Measurements from ENCODE around the gene RASSF7.

The RASSF7 gene

DNA sequence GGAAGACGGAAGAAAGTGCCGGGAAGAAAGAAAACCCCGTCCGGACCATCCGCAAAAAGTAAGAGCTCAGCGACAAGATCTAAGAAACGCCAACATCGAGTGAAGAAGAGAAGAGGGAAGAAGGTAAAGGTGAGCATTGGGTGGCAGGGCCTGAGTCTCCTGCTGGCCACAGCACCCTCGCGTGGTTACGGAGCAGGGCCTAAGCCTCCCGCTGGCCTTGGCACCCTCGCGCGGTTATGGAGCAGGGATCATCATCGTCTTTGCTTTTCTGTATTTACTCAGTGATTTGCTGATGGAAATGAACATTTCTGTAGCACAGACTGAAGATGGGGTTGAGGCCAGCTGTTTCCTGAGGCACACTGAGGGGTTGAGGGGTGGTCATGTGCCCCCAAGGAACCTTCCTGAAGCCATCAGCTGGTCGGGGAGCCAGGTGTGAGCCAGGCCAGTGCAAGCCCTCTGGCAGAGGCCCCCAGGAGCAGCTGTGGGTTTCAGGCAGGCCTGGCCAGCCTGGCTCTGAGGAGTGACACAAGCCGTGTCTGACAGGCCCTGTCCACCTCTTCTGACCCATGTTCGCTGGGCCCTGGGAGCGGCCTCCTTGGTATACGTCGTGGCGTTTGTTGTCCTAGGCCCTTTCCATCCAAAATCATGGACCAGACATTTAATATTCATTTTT is 40.9 kb downstream of the RASSF7 start:
- Mint-ChIP-seq H3K4me1 (ENCODE audit: low read depth in 2 of 2) (peaks cover 1 to 4% of the 10 kb centered on the region in 2 donors), H3K27me3 (no peaks in the 10 kb centered on the region), H3K4me3 (no peak overlapping the region), H3K9me3 (no peaks in the 10 kb centered on the region), H3K36me3 (ENCODE audit: insufficient read depth) (peaks cover 77% of the 10 kb centered on the region), H3K27ac (peak overlapping the region in 1 of 2 donors; percentile 61)
- DNase-seq = no peak
- ATAC-seq (replicated peaks) = no peak

DNA sequence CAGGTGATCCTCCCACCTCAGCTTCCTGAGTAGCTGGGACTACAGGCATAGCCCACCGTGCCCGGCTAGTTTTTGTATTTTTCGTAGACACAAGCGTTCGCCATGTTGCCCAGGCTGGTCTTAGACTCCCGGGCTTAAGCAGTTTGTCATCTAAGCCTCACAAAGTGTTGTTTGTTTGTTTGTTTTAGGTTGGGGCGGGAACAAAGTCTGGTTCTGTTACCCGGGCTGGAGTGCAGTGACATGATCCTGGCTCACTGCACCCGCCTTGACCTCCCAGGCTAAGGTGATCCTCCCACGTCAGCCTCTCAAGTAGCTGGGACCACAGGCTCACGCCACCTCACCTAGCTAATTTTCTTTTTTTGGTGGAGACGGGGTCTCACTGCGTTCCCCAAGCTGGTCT is 42.4 kb downstream of the RASSF7 start:
- peaks cover 0 to 1% of the 10 kb centered on the region in 2 donors for H3K4me1 Mint-ChIP-seq (ENCODE audit: low read depth in 2 of 2)
- H3K27me3 Mint-ChIP-seq = no peaks in the 10 kb centered on the region
- peaks cover 75% of the 10 kb centered on the region for H3K36me3 Mint-ChIP-seq (ENCODE audit: insufficient read depth)
- H3K27ac Mint-ChIP-seq = no peak overlapping the region
- ATAC-seq (replicated peaks) (no peak), DNase-seq (no peak)
- no peaks in the 10 kb centered on the region for H3K9me3 Mint-ChIP-seq
- H3K4me3 Mint-ChIP-seq = no peak overlapping the region

DNA sequence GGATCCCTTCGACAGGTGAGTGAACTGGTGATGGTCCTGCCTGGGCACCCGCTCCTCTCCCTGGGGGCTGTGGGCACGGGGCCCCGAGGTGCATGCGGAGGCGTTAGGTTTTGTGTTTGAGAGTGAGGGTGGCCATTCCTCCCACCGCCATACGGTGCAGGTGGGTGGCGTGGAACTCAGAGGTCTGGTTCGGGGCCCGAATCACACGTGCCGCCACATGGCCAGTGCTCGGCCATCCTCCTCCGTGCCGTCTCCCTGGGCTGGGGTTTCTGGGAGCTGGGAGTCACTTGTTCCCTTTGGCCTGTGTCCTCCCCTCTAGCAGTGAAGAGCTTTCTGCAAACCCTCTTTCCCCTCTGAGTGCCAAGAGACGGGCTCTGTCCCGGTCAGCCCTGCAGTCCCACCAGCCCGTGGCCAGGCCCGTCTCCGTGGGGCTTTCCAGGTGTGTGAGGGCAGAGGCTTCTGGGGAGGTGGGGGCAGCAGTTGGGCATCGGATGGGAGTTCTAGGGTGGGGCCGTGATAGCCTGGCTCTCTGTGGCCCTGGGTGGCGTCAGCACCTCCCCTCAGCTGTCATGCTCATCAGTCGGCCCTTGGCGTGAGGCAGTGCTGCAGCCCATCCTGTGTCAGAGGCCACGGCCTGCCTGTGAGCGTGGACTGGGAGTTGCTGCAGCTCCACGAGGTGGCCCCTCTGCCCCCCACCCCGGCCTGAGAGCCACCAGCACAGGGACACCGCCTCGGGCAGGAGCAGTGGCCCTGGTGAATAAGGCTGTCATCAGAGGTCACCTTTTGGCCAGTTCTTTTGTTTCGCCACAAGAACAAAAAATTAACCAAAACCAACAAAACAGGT is 44.7 kb downstream of the RASSF7 start:
- no peak overlapping the region for H3K27ac Mint-ChIP-seq
- no peak for ATAC-seq (replicated peaks)
- peaks cover 73% of the 10 kb centered on the region for H3K36me3 Mint-ChIP-seq (ENCODE audit: insufficient read depth)
- no peaks in the 10 kb centered on the region for H3K27me3 Mint-ChIP-seq
- no peak for DNase-seq
- H3K4me1 Mint-ChIP-seq (ENCODE audit: low read depth in 2 of 2) = peaks cover 0 to 1% of the 10 kb centered on the region in 2 donors
- no peaks in the 10 kb centered on the region for H3K9me3 Mint-ChIP-seq
- H3K4me3 Mint-ChIP-seq = no peak overlapping the region

DNA sequence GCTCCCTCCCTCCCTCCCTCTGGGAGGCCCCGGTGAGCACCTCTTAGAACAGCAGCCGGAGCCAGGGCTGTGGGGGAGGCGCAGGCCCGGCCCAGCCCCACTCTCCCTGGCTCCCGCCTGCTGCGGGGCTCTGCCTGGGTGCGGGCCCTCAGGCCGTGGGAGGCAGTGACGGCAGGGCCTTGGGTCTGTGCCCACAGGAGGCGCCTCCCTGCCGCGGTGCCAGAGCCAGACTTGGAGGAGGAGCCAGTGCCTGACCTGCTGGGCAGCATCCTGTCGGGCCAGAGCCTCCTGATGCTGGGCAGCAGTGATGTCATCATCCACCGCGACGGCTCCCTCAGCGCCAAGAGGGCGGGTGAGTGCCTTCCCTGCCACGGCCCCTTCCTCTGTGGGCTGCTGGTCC is 45.5 kb downstream of the RASSF7 start:
- H3K36me3 Mint-ChIP-seq (ENCODE audit: insufficient read depth) = peaks cover 74% of the 10 kb centered on the region

DNA sequence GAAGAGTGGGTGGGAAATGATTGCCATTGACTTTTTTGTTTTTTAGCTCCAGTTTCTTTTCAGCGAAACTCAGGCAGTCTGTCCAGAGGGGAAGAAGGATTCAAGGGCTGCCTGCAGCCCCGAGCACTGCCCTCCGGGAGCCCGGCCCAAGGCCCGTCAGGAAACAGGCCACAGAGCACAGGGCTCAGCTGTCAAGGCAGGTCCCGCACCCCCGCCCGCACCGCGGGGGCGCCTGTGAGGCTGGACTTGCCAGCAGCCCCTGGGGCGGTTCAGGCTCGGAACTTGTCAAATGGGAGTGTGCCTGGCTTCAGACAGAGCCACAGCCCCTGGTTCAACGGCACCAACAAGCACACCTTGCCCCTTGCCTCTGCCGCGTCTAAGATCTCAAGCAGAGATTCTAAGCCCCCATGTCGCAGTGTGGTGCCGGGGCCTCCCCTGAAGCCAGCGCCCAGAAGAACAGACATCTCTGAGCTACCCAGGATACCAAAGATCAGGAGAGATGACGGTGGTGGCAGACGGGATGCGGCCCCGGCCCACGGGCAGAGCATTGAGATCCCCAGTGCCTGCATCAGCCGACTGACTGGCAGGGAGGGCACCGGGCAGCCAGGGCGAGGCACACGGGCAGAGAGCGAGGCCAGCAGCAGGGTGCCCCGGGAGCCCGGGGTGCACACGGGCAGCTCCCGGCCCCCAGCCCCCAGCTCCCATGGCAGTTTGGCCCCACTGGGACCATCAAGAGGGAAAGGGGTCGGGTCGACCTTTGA is 46.4 kb downstream of the RASSF7 start:
- DNase-seq = no peak
- Mint-ChIP-seq H3K4me1 (ENCODE audit: low read depth in 2 of 2) (peaks cover 0 to 3% of the 10 kb centered on the region in 2 donors), H3K27me3 (no peaks in the 10 kb centered on the region), H3K36me3 (ENCODE audit: insufficient read depth) (peaks cover 74% of the 10 kb centered on the region), H3K9me3 (no peaks in the 10 kb centered on the region), H3K4me3 (no peak overlapping the region), H3K27ac (peak overlapping the region in 1 of 2 donors; percentile 55)
- no peak for ATAC-seq (replicated peaks)

More for the DNA sequence above, 45.5 kb downstream of the RASSF7 start:
- Mint-ChIP-seq H3K9me3 (no peaks in the 10 kb centered on the region), H3K27me3 (no peaks in the 10 kb centered on the region), H3K4me3 (no peak overlapping the region), H3K4me1 (ENCODE audit: low read depth in 2 of 2) (peaks cover 0 to 1% of the 10 kb centered on the region in 2 donors), H3K27ac (peak overlapping the region in 1 of 2 donors; percentile 55)
- DNase-seq (no peak), ATAC-seq (replicated peaks) (no peak)

DNA sequence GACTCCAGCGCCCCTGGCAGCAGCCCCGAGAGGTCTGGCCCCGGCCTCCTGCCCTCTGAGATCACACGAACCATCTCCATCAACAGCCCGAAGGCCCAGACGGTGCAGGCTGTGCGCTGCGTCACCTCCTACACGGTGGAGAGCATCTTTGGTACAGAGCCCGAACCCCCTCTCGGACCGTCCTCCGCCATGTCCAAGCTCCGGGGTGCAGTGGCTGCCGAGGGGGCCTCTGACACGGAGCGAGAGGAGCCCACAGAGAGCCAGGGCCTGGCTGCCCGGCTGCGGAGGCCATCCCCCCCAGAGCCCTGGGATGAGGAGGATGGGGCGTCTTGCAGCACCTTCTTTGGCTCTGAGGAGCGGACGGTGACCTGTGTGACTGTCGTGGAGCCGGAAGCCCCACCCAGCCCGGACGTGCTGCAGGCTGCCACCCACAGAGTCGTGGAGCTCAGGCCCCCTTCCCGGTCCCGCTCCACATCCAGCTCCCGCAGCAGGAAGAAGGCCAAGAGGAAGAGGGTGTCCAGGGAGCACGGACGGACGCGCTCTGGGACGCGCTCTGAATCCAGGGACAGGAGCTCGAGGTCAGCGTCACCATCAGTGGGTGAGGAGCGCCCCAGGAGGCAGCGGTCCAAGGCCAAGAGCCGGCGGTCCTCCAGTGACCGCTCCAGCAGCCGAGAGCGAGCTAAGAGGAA is 47.3 kb downstream of the RASSF7 start:
- Mint-ChIP-seq H3K27ac (peak overlapping the region in 1 of 2 donors; percentile 72), H3K36me3 (ENCODE audit: insufficient read depth) (peaks cover 71% of the 10 kb centered on the region), H3K4me1 (ENCODE audit: low read depth in 2 of 2) (peaks cover 0 to 10% of the 10 kb centered on the region in 2 donors), H3K27me3 (no peaks in the 10 kb centered on the region), H3K4me3 (no peak overlapping the region), H3K9me3 (no peaks in the 10 kb centered on the region)
- no peak for ATAC-seq (replicated peaks)
- no peak for DNase-seq

DNA sequence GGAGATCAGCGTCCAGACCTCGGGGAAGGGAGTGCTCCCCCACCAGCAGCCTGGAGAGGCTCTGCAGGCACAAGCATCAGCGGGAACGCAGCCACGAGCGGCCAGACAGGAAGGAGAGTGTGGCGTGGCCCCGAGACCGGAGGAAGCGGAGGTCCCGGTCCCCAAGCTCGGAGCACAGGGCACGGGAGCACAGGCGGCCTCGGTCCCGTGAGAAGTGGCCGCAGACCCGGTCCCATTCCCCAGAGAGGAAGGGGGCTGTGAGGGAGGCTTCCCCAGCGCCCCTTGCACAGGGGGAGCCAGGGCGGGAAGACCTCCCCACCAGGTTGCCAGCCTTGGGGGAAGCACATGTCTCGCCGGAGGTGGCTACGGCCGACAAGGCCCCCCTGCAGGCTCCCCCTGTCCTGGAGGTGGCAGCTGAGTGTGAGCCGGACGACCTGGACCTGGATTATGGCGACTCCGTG is 48.1 kb downstream of the RASSF7 start:
- Mint-ChIP-seq H3K27me3 (no peaks in the 10 kb centered on the region), H3K4me1 (ENCODE audit: low read depth in 2 of 2) (peaks cover 0 to 13% of the 10 kb centered on the region in 2 donors), H3K27ac (peak overlapping the region in 1 of 2 donors; percentile 72), H3K36me3 (ENCODE audit: insufficient read depth) (peaks cover 72% of the 10 kb centered on the region), H3K4me3 (no peak overlapping the region), H3K9me3 (no peaks in the 10 kb centered on the region)
- no peak for ATAC-seq (replicated peaks)
- no peak for DNase-seq

DNA sequence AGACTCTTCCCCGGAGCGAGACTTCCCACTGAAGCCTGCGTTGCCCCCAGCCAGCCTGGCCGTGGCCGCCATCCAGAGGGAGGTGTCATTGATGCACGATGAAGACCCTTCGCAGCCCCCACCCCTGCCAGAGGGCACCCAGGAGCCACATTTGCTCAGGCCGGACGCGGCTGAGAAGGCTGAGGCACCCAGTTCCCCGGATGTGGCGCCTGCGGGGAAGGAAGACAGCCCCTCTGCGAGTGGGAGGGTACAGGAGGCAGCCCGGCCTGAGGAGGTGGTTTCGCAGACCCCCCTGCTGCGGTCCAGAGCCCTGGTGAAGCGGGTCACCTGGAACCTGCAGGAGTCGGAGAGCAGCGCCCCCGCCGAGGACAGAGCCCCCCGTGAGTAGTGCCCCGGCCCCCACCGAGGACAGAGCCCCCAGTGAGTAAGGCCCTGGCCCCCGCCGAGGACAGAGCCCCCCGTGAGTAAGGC is 48.6 kb downstream of the RASSF7 start:
- Mint-ChIP-seq H3K9me3 (no peaks in the 10 kb centered on the region), H3K27me3 (no peaks in the 10 kb centered on the region), H3K36me3 (ENCODE audit: insufficient read depth) (peaks cover 71% of the 10 kb centered on the region), H3K4me1 (ENCODE audit: low read depth in 2 of 2) (peaks cover 0 to 17% of the 10 kb centered on the region in 2 donors), H3K4me3 (no peak overlapping the region), H3K27ac (no peak overlapping the region)
- DNase-seq (no peak), ATAC-seq (replicated peaks) (no peak)

DNA sequence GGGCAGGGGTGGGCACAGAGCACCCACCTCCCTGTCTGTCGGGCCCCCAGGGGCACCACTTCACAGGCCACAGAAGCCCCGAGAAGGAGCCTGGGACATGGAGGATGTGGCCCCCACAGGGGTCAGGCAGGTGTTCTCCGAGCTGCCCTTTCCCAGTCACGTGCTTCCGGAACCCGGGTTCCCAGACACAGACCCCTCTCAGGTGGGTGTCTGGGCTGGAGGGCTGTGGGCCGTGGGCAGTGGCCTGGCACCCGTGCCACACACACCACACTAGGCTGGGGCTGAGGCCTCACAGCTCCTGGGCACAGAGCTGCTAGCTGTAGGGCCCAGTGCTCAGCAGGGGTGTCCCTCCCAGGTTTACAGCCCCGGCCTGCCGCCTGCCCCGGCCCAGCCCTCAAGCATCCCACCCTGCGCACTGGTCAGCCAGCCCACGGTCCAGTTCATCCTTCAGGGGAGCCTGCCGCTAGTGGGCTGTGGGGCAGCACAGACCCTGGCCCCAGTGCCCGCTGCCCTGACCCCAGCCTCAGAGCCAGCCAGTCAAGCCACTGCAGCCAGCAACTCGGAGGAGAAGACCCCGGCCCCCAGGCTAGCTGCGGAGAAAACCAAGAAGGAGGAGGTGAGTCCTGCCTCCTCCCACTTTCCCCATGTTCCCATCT is 49.5 kb downstream of the RASSF7 start:
- no peak overlapping the region for H3K4me3 Mint-ChIP-seq
- no peaks in the 10 kb centered on the region for H3K9me3 Mint-ChIP-seq
- no peaks in the 10 kb centered on the region for H3K27me3 Mint-ChIP-seq
- H3K4me1 Mint-ChIP-seq (ENCODE audit: low read depth in 2 of 2) = peaks cover 0 to 17% of the 10 kb centered on the region in 2 donors
- H3K36me3 Mint-ChIP-seq (ENCODE audit: insufficient read depth) = peaks cover 71% of the 10 kb centered on the region
- ATAC-seq (replicated peaks) = no peak
- H3K27ac Mint-ChIP-seq = peak overlapping the region in 1 of 2 donors; percentile 90
- DNase-seq = no peak

DNA sequence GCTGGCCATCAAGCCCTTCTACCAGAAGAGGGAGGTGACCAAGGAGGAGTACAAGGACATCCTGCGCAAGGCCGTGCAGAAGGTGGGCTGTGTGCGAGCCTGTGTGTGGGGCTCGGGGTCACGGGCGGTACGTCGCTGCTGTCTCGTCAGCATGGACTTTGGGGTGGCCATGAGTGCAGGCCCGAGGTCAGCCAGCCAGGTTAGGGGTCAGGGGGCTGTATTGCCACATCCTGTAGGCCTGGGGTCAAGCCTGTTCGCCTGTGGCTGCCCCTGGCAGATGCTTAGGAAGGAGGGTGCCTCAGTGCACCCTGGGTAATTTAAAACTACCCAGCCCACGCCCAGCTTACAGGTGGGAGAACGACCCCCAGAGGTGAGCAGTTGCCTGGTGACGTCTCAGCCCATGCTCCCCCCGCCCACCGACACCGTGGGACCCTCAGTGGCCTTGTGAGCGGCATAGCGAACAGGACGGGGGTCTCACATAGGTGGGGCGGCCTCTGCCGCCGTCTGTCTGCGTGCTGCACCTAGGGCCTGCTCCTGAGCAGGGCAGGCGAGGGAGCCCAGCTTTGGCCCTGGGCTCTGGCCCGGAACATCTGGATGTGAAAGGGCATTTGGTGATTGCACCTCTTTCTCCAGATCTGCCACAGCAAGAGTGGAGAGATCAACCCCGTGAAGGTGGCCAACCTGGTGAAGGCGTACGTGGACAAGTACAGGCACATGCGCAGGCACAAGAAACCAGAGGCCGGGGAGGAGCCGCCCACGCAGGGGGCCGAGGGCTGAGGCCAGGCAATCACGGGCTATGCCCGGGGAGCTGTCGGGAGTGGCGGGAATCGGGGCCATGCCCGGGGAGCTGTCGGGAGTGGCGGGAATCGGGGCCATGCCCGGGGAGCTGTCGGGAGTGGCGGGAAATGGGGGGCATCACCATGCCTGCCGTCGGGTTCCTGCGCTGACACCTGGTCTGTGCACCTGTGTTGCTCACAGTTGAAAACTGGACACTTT is 50.5 kb downstream of the RASSF7 start:
- H3K4me3 Mint-ChIP-seq = peak overlapping the region in 1 of 2 donors; percentile 6
- H3K27me3 Mint-ChIP-seq = no peaks in the 10 kb centered on the region
- H3K27ac Mint-ChIP-seq = peak overlapping the region in 1 of 2 donors; percentile 90
- H3K4me1 Mint-ChIP-seq (ENCODE audit: low read depth in 2 of 2) = peaks cover 6 to 20% of the 10 kb centered on the region in 2 donors
- no peak for ATAC-seq (replicated peaks)
- no peaks in the 10 kb centered on the region for H3K9me3 Mint-ChIP-seq
- H3K36me3 Mint-ChIP-seq (ENCODE audit: insufficient read depth) = peaks cover 81% of the 10 kb centered on the region
- DNase-seq = no peak

DNA sequence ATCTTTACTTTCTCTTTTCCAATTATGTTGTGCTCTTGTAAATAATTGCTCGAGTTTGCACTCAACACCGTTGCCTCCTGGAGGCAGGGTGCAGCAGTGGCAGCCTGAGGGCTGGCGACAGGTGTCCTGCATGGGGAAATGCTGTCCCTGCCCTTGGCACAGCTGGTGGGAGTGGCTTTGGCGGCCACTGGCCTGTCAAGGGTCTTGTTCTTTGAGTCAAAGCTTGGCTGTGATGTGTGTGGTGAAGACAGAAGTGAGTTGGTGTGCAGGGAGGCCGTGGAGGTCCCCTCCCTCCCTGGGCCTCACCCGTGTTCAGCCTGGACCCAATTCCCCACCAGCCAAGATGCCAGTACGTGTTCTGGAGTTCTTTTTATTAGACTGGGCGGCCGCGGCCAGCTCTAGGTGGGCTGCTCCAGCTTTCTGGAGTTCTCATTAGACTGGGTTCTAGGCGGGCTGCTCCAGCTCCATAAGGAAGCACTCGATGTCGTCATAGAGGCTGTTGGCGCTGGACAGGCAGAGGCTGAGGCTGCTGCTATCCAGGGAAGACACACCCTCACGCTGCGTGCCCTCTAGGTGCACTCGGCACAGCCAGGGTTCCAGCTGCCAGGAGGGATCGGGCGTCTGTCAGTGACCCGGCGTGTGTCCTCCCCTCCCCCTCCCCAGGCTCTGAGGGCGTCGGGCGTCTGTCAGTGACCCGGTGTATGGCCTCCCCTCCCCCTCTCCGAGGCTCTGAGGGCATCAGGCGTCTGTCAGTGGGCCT is 51.6 kb downstream of the RASSF7 start:
- Mint-ChIP-seq H3K27me3 (no peaks in the 10 kb centered on the region), H3K4me1 (ENCODE audit: low read depth in 2 of 2) (peaks cover 6 to 21% of the 10 kb centered on the region in 2 donors), H3K4me3 (peak overlapping the region in 1 of 2 donors; percentile 6), H3K27ac (peak overlapping the region; percentile 86 to 90), H3K9me3 (no peaks in the 10 kb centered on the region), H3K36me3 (ENCODE audit: insufficient read depth) (peaks cover 71% of the 10 kb centered on the region)
- DNase-seq (no peak), ATAC-seq (replicated peaks) (no peak)

All from effector memory CD8-positive, alpha-beta T cell (primary cell).